HG02884 (cell line): Measurements from ENCODE around the gene PTH2R.

ENCODE experiments used
- ATAC-seq: cut with Tn5 transposase; IDR thresholded peaks from one replicate; pipeline ENCODE4 v1.9.1; 2021; ENCODE audit warnings: mild to moderate bottlenecking, moderate library complexity; ENCODE audit not compliant: unreplicated experiment

The PTH2R gene

GRCh38 chr2:208541461-208541988 lies 134.9 kb downstream of the PTH2R start:
- no peak for ATAC-seq

- ATAC-seq = no peak
Measured at GRCh38 chr2:208541989-208542464, 135.4 kb downstream of the PTH2R start.

- ATAC-seq = no peak
Measured at GRCh38 chr2:208542465-208543041, 136.0 kb downstream of the PTH2R start.
